KOPT-K1 (cell line): ENCODE results near the gene BIRC5.

Source experiments
- H3K27ac ChIP-seq: fragments of 200-600 bp; sonication (generic); 2 replicates; pipeline ENCODE4 v1.5.1; 2016; ENCODE audit warnings: antibody characterized with exemption, mild to moderate bottlenecking, low read depth, low read length; ENCODE audit not compliant: poor library complexity, severe bottlenecking
- H3K36me3 ChIP-seq: fragments of 200-600 bp; sonication (generic); 2 replicates; pipeline ENCODE4 v1.5.1; 2017; ENCODE audit warnings: antibody characterized with exemption, mild to moderate bottlenecking, low read length, moderate library complexity; ENCODE audit not compliant: insufficient read depth
- H3K9me3 ChIP-seq: fragments of 200-600 bp; sonication (generic); 2 replicates; pipeline ENCODE4 v1.5.1; 2017; ENCODE audit warnings: antibody characterized with exemption, low read length, mild to moderate bottlenecking; ENCODE audit not compliant: insufficient read depth, poor library complexity, severe bottlenecking

Gene BIRC5

GRCh38 chr17:78175643-78175981, 38.4 kb upstream of the BIRC5 start:
- H3K27ac ChIP-seq = no peak overlapping the region
- H3K9me3 ChIP-seq = no peaks in the 10 kb centered on the region
- H3K36me3 ChIP-seq = peaks cover 32% of the 10 kb centered on the region; the same call in 1 of the 2 replicates

DNA sequence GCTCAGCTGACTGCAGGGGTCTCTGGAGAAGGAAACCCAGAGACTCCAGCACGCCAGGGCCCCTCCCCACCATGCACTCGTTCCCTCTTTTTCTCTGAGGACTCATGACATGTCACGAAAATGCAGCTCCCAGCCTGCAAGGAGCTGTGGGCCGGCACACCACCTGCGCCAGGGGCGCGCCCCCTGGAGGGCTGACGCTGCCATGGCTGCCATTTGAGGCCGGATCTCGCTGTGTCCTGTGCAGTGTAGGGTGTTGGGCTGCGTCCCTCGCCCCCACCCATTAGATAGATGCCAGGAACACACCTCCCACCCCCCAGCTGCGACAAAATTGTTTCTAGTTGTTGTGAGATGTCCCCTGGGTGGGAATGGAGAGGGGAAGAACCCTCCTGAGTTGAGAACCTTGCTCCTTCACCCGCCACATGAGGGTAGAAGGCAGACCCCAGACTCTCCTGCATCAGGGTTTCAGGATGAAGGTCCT, 37.5 kb upstream of the BIRC5 start:
- H3K9me3 ChIP-seq = no peaks in the 10 kb centered on the region
- no peak overlapping the region for H3K27ac ChIP-seq
- H3K36me3 ChIP-seq = peaks cover 35% of the 10 kb centered on the region; the same call in 1 of the 2 replicates

GRCh38 chr17:78179372-78179771, 34.7 kb upstream of the BIRC5 start:
- no peak overlapping the region for H3K27ac ChIP-seq
- H3K9me3 ChIP-seq = no peaks in the 10 kb centered on the region
- H3K36me3 ChIP-seq = peaks cover 12% of the 10 kb centered on the region; the same call in 1 of the 2 replicates

DNA sequence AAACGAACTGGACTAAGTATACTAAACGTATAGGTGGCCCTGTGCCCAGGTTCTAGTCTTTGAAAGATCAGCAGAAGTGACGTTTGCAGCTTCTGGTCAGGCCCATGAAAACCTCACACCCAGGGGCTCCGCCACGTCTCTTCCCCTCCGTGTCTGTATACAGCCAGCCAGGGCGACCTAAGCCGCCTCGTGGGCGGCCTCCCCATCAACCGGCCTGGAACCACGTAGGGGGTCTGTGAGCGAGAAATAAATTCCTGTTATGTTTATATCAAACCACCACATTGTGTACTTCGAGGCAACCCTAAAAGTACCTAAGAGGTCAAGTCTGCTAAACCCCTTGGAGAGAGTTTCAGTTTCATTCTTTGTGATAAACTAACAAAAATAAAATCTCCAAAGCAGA, 34.0 kb upstream of the BIRC5 start:
- Histone ChIP-seq H3K36me3 (peaks cover 12% of the 10 kb centered on the region; the same call in 1 of the 2 replicates), H3K9me3 (no peaks in the 10 kb centered on the region), H3K27ac (no peak overlapping the region)

DNA sequence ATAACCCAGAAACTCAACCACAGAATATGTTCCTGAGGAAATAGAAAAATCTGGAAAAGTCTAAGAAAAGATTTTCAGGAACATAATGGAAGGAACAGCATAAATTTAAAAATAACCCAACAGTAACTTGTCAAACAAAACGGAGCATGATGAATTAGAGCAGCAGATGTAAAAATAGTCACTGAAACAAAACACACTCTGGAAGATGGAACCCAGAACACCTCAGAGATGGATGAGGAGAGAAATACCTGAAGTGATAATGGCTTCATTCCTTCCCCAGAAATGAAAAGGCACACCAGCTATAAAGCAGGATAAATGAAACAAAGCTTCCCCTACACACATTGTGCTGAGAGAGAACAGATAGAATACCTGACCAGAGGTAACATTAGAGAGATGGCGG, 33.5 kb upstream of the BIRC5 start:
- Histone ChIP-seq H3K36me3 (peaks cover 12% of the 10 kb centered on the region; the same call in 1 of the 2 replicates), H3K9me3 (no peaks in the 10 kb centered on the region), H3K27ac (no peak overlapping the region)

DNA sequence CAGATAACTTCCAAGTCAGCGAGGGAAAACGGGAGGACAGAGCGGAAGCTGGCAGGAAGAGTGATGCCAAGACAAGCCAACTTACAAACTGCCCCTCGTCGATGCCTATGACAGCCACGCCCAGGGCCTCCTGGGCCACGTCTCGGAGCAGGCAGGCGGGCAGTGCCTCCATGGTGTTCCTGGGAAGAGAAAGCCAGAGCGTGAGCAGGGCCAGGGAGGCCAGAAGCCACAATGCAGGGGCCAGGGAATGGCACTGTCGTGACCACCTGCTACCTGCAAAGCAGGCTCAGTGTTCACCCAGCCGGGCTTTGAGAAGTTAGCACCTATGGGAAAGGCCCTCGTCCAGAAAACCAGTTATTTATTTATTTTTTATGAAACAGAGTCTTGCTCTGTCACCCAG, 31.5 kb upstream of the BIRC5 start:
- Histone ChIP-seq H3K36me3 (peaks cover 12% of the 10 kb centered on the region; the same call in 1 of the 2 replicates), H3K27ac (no peak overlapping the region)

DNA sequence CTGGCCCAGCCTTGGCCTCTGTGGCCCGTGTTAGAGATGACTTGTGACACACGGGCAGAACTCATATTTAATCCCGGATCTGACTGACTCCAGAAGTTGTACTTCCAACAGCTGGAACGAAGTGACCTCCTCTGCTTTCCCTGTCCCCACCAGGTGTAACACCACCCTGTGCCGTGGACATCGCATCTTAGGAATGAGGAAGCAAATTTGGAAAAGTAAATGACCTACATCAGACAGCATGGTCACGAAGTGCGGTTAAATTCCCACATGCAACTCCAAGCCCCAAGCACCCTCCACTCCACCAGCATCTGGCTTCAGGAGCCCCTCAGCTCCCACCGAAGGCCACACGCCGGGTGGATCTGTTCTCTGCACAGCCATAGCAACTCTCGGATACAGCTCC, 30.1 kb upstream of the BIRC5 start:
- Histone ChIP-seq H3K9me3 (no peaks in the 10 kb centered on the region), H3K36me3 (peaks cover 8% of the 10 kb centered on the region; the same call in 1 of the 2 replicates), H3K27ac (no peak overlapping the region)

More for the DNA sequence above, 31.5 kb upstream of the BIRC5 start:
- no peaks in the 10 kb centered on the region for H3K9me3 ChIP-seq

- Histone ChIP-seq H3K27ac (no peak overlapping the region), H3K9me3 (no peaks in the 10 kb centered on the region), H3K36me3 (peaks cover 6% of the 10 kb centered on the region; the same call in 1 of the 2 replicates)
These were observed 29.7 kb upstream of the BIRC5 start for GRCh38 chr17:78184351-78184750.

DNA sequence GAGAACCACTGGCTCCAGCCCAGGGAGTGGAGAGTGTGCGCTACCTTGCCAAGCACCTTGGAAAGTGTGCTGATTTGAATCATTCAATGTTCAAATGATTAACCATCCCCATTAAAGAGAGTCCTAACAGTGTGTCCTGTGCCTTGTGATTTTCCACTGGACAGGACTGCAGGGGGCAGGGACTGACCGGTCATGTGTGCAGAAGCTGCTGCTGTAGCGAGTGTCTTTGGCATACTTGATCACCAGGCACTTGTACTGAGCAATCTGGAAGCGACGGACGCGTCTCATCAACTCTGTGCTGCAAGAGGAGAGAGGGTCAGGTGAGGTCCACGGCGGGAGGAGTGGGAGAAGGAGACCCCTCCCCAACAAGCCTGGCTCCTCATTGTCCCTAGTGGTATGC, 29.2 kb upstream of the BIRC5 start:
- H3K9me3 ChIP-seq = no peaks in the 10 kb centered on the region
- H3K27ac ChIP-seq = no peak overlapping the region
- peaks cover 6% of the 10 kb centered on the region; the same call in 1 of the 2 replicates for H3K36me3 ChIP-seq

DNA sequence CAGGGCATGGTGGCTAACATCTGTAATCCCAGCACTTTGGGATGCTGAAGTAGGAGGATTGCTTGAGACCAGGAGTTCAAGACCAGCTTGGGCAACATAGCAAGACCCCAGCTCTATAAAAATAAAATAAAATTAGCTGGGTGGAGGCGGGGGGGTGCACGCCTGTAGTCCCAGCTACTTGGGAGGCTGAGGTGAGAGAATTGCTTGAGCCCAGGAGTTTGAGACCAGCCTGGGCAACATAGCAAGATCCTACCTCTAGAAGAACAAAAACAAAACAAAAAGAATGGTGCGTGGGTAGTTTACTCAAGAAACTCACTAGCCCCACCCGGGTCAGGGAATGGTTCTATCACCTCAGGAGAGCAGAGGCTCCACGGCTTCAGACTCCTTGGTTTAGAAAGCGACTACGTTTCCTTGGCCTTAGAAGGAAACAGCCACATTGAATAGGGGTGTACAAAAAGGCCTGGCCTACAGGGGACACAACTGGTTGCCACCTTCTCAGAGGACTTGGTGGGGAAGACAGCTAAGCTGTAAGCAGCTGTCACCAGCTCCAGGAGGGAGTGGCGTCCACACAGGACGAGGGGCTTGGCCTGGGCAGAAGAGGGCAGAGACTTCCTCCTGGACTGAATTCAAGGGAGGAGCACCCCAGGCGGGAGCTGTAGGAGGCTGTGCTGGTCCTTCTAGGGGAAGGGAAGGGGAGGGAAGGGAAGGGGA, 27.9 kb upstream of the BIRC5 start:
- no peaks in the 10 kb centered on the region for H3K9me3 ChIP-seq
- no peaks in the 10 kb centered on the region; the same call in 1 of the 2 replicates for H3K36me3 ChIP-seq
- no peak overlapping the region for H3K27ac ChIP-seq

- Histone ChIP-seq H3K9me3 (no peaks in the 10 kb centered on the region), H3K36me3 (no peaks in the 10 kb centered on the region; the same call in 1 of the 2 replicates), H3K27ac (peak within 1 kb of the TSS; percentile 41)
These were observed 27.1 kb upstream of the BIRC5 start, which contains the start of the genes AFMID and TK1 for GRCh38 chr17:78186692-78187595. TSS of gene AFMID (plus strand) at chr17:78187362. CDS start at chr17:78187371, 9 bp downstream. TSS of gene TK1 (minus strand) at chr17:78187052. CDS start at chr17:78186994, 58 bp downstream.

DNA sequence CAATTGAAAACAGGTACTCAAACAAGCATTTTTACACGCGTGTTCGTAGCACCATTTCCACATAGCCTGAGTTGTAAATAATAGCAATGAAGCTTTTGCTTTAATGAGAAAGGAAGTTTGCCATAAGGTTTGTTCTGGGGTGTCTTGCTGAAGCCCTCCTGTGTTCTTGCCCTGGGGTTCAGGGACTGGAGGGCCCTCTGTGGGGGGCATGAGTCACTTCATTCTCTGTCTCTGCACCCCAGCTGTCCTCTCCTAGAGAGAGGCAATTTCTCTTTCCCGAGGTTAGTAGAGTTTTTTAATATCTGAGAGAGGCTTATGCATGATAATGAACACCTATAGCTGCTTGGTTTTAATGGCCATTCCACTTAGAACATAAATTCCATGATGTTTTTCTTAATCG, 17.3 kb upstream of the BIRC5 start:
- Histone ChIP-seq H3K9me3 (no peaks in the 10 kb centered on the region), H3K36me3 (peaks cover 16% of the 10 kb centered on the region; the same call in 1 of the 2 replicates), H3K27ac (no peak overlapping the region)

DNA sequence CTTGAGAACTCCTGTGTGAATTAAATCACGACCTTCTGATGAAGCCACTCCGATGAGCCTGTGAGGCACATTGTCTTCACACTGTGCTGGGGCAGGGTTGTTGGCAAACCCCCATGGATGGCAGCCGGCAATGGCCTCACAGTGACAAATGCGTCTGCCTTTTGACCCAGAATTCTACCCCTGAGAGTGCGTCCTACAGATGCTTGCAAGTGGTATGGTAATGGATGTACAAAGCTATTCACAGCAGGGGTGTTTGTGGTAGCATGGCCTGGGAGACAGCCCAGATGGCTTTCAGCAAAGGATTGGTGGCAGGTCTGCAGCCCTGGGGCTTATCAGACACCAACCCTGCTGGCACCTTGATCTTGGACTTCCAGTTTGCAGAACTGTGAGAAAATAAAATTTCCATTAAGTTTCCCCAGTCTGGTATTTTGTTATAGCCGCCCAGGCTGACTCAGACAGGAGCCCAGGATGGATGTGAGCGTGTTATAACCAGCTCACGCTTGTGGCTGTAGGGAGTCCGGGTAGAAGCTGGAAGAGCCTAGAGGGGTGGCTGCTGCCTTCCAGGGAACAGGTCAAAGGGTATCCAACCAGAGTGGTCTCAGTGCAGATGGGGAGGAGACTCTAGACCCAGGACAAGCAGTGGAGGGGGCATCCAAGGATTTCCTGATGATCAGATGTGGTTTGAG, 16.8 kb upstream of the BIRC5 start:
- no peaks in the 10 kb centered on the region for H3K9me3 ChIP-seq
- peaks cover 16% of the 10 kb centered on the region; the same call in 1 of the 2 replicates for H3K36me3 ChIP-seq
- no peak overlapping the region for H3K27ac ChIP-seq

- Histone ChIP-seq H3K27ac (no peak overlapping the region), H3K36me3 (peaks cover 10% of the 10 kb centered on the region; the same call in 1 of the 2 replicates)
These were observed 13.6 kb upstream of the BIRC5 start for GRCh38 chr17:78200451-78200850.

More at GRCh38 chr17:78200451-78200850, 13.6 kb upstream of the BIRC5 start:
- no peaks in the 10 kb centered on the region for H3K9me3 ChIP-seq
